RWPE2 (cell line): ENCODE data around the gene SPTBN5.
"Not testable (repeated sequence)": the region's sequence is repeated elsewhere in the genome, so short reads cannot be mapped to it uniquely, and the experiment has no call there.

ENCODE experiments used
- ATAC-seq: fragments of 200-7000 bp; cut with Tn5 transposase; 3 replicates; pipeline ENCODE4 v1.9.1; 2021; ENCODE audit warnings: low read depth
- DNase-seq: peaks from one replicate; pipeline ENCODE4 v3.0.0-alpha.2; 2020; ENCODE audit warnings: low spot score
- H3K27ac ChIP-seq: fragments of 450-650 bp; 2 replicates; pipeline ENCODE4 v1.5.1; 2017; ENCODE audit warnings: mild to moderate bottlenecking; ENCODE audit not compliant: poor library complexity, severe bottlenecking
- H3K27me3 ChIP-seq: fragments of 250-450 bp; sonication (Bioruptor Pico); 2 replicates; pipeline ENCODE4 v1.5.1; 2021; ENCODE audit warnings: mild to moderate bottlenecking, moderate library complexity; ENCODE audit not compliant: insufficient read depth, poor library complexity, severe bottlenecking
- H3K36me3 ChIP-seq: fragments of 250-450 bp; sonication (Bioruptor Pico); 2 replicates; pipeline ENCODE4 v1.5.1; 2020; ENCODE audit warnings: low read depth, mild to moderate bottlenecking, moderate library complexity
- H3K4me1 ChIP-seq: fragments of 250-450 bp; sonication (Bioruptor Pico); 2 replicates; pipeline ENCODE4 v1.5.1; 2021; ENCODE audit warnings: mild to moderate bottlenecking, moderate library complexity; ENCODE audit not compliant: insufficient read depth, poor library complexity, severe bottlenecking
- H3K4me3 ChIP-seq: fragments of 250-450 bp; sonication (Bioruptor Pico); 2 replicates; pipeline ENCODE4 v1.5.1; 2021; ENCODE audit warnings: mild to moderate bottlenecking, moderate library complexity; ENCODE audit not compliant: severe bottlenecking
- H3K9me3 ChIP-seq: fragments of 250-450 bp; sonication (Bioruptor Pico); 2 replicates; pipeline ENCODE4 v1.5.1; 2021; ENCODE audit warnings: mild to moderate bottlenecking, moderate library complexity; ENCODE audit not compliant: severe bottlenecking
- CTCF ChIP-seq: fragments of 450-650 bp; IDR thresholded peaks from one replicate; pipeline ENCODE4 v1.5.1; 2017; ENCODE audit warnings: mild to moderate bottlenecking, moderate library complexity; ENCODE audit not compliant: poor library complexity, severe bottlenecking

SPTBN5 gene

GRCh38 chr15:41834096-41834495, 59.8 kb downstream of the SPTBN5 start:
- peak overlapping the region; percentile 80 for H3K27ac ChIP-seq

GRCh38 chr15:41832875-41833274, 61.0 kb downstream of the SPTBN5 start:
- peak; percentile 72 for ATAC-seq
- Histone ChIP-seq H3K4me1 (peaks cover 38% of the 10 kb centered on the region), H3K4me3 (no peak overlapping the region), H3K9me3 (no peaks in the 10 kb centered on the region), H3K27me3 (no peaks in the 10 kb centered on the region), H3K36me3 (peaks cover 16% of the 10 kb centered on the region), H3K27ac (peak overlapping the region; percentile 80)
- no peak for TF ChIP-seq CTCF
- peak; percentile 96 for DNase-seq

More at GRCh38 chr15:41834096-41834495, 59.8 kb downstream of the SPTBN5 start:
- Histone ChIP-seq H3K27me3 (no peaks in the 10 kb centered on the region), H3K9me3 (no peaks in the 10 kb centered on the region), H3K4me1 (peaks cover 40% of the 10 kb centered on the region), H3K4me3 (no peak overlapping the region), H3K36me3 (peaks cover 17% of the 10 kb centered on the region)
- DNase-seq (no peak), ATAC-seq (no peak)
- TF ChIP-seq CTCF: no peak

GRCh38 chr15:41832208-41832607, 61.6 kb downstream of the SPTBN5 start:
- no peak for TF ChIP-seq CTCF
- H3K4me1 ChIP-seq: peaks cover 38% of the 10 kb centered on the region
- DNase-seq (no peak), ATAC-seq (no peak)
- H3K9me3 ChIP-seq: no peaks in the 10 kb centered on the region
- peaks cover 12% of the 10 kb centered on the region for H3K36me3 ChIP-seq
- H3K27ac ChIP-seq: peak overlapping the region; percentile 80
- no peaks in the 10 kb centered on the region for H3K27me3 ChIP-seq
- no peak overlapping the region for H3K4me3 ChIP-seq

- Histone ChIP-seq H3K36me3 (peaks cover 12% of the 10 kb centered on the region), H3K4me1 (peaks cover 38% of the 10 kb centered on the region), H3K27ac (peak overlapping the region; percentile 80)
- not testable (repeated sequence) for ATAC-seq, H3K9me3 ChIP-seq, DNase-seq, H3K4me3 ChIP-seq, H3K27me3 ChIP-seq
These were observed 62.6 kb downstream of the SPTBN5 start for GRCh38 chr15:41831291-41831690.

- H3K36me3 ChIP-seq: peaks cover 12% of the 10 kb centered on the region
- H3K9me3 ChIP-seq: no peaks in the 10 kb centered on the region
- peak overlapping the region; percentile 53 for H3K27ac ChIP-seq
- H3K4me1 ChIP-seq: peaks cover 38% of the 10 kb centered on the region
- DNase-seq (no peak), ATAC-seq (no peak)
- no peak overlapping the region for H3K4me3 ChIP-seq
- no peaks in the 10 kb centered on the region for H3K27me3 ChIP-seq
- TF ChIP-seq CTCF: no peak
These were observed 63.8 kb downstream of the SPTBN5 start for GRCh38 chr15:41829959-41830646.
